Stimulated activated CD4-positive, alpha-beta T cell treated with anti-CD3 and anti-CD28 coated beads, Interleukin-15, amount 100 ng/mL, for 48 hours (primary cell): Measurements from ENCODE around the gene PIGC.

ENCODE experiments used
- DNase-seq, 2 donors: peaks; one replicate each; pipeline ENCODE4 v3.0.0-alpha.2; 2020; ENCODE audit warnings: low read depth in 2 of 2

PIGC gene

DNA sequence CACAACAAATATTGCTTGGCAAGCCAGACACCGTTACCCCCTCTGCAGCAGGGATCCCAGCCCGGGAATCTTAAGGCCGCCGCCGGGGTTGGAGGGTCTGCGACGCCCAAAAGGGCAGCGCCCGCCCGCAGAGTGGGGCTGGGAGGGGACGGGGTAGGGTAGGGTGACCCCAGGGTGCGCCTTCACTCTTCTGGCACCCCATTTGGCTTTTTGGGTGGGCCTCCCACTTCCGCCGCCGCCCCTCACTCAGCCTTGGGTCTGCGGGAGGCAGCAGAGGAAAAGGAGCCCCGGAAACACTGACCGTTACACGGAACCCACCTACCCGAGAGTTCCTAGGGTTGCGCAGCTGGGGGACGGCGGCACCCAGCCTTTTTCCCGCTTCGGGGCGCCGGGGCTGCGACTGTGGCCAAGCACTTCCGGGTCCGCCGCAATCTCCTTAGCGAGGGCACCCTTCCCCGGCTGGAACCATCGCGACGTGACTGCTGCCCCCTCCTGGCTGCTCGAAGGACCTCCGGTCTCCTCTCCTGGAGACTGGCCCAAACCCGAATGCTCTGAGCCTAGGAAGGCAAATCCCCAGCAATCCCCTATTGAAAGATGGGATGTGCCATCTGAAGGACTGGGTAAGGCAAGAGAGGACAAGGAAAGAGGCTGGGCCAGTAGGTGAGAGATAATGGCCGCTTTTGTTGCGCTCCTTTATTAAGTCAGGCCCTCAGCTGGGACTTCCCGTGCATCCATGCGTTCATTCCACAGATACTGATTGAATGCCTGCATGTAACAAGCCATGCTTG, at the start of gene PIGC:
TSS of gene PIGC (minus strand) at position 404 of the 788 bp plus-strand sequence. CDS start 1,447 bp downstream, outside the sequence.
- peak; percentile 89 to 92 for DNase-seq

DNA sequence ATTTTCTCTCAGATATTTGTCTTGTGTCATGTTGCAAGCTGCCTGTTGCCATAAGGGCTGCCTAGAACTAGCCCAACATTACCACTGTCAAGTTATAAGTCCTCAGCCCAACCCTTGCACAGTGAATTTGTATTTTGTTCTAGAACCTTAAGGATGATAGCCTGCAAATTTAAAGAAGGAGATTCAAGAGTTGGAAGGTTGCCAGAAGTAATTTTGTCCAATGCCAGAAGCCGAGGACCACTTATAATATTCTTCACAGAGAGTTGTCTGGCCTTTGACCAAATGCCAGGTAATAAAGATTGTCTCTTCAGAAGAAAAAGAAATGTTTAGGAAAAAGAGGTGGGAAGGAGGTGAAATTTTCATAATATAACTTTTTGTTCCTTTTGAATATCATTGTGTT, 48.6 kb upstream of the PIGC start:
- DNase-seq: no peak

DNA sequence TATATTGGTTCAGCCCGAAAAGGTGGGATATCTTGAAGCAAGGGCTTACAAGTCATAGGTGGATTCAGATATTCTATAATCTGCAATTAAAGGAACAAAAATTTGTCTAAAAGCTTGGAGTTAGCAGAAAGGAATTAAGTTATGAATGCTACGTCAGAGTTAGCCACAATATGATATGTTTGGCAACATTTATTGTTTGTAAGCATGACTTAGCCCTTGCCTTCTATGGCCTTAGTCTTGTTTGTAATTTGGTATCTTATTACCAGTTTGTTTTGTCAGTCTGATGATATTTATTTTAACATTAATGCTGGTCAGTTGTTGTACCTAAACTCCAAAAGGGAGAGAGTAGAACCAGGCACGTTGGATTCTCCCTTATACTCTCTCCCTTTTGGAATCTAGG, 46.0 kb upstream of the PIGC start:
- no peak for DNase-seq

DNA sequence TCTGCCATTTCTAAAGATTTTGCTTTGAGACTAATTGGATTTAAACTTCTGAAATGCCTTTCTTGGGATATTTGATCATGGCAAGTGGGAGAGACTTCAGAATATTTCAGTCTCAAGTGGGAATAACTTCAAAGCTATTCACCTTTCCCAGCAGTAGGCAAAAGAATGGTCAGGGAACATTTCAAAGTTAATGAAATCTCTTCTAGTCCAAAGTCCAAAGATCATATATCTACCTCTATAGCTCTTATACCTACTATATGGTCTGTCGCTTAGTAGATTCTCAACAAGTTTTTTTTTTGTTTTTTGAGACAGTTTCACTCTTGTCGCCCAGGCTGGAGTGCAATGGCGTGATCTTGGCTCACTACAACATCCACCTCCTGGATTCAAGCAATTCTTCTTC, 44.5 kb upstream of the PIGC start:
- DNase-seq: no peak

DNA sequence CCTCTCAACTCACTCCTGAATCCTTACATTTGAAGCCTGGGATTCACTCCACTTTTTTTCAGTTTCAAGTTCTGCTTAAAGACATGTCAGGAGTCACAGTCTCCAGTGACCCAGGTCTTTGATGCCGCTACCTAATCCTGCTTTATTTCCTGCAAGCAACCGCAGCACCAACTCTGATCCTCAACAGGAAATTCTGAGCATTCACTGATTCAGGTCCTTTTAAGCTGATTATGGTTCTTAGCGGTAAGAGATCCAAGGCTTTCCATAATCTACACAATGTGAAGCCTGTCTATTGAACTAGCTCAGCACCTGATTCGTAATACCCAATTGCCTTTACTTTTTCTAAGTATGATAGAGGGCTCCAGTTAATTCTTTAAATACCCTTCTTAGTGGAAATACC, 43.7 kb upstream of the PIGC start:
- DNase-seq: no peak

DNA sequence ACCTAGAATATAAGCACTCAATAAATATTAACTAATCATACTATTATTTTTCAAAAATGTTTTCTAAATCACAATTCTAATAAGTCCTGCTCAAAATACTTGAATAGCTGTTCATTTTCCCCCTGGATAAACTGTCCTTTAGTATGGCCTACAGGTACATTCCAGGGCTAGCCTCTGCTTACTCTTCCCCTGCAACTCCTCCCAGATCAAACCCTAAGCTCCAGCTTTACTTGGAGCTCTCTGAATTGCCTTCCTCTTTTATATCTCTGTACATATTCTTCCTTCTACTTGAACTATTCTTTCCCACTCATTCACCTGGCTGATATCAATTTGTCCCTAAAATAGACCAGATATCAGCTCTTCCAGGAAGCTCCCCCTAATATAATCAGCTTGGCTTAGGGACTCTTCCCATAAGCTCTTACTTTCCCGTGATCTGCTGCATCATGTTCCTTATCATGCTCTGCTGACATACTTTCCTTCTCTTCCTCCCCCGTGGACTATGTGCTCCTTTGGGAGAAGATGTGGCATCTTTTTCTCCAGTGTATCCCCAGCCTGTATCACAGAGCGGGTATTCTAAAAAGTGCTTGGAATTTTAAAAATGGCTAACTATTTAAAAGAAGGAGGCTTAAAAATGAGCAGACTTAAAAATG, 43.1 kb upstream of the PIGC start:
- no peak for DNase-seq

DNA sequence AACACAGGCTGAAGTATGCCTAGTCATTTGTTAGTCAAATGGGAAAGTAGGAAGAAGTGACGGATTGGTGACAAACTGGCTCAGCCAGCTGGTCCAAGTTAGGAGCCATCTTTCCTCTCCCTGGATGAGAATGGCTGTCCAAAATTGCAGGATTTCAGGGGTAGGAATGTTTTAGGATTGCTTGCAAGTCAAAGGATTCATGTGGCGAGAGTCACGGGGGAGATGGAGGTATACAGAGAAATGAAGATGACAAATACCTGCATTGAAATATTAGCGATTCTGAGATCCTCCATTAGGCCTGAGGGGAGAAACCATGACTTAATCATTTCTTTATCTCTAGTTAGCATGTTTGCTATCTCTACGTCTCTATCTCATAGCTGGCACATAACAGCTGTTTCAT, 41.8 kb upstream of the PIGC start:
- DNase-seq: no peak

DNA sequence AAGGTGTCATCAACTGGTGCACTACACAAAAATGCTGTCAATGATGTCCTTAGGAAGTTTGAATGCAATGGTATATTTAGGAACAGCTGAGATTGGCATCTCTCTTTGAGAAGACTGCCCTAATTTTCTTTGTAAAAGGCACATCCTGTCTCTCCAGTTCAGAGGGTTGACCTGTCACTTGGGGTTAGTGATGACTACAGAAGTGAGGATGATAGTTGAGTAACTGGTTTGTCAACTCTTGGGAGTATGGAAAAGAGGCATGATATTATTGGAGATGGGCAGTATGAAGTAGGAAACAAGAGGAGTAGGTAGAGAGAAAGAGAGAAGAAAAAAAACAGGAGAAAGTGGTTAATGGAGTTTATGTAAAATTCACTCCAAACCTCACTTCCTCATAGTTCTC, 40.4 kb upstream of the PIGC start:
- no peak for DNase-seq

DNA sequence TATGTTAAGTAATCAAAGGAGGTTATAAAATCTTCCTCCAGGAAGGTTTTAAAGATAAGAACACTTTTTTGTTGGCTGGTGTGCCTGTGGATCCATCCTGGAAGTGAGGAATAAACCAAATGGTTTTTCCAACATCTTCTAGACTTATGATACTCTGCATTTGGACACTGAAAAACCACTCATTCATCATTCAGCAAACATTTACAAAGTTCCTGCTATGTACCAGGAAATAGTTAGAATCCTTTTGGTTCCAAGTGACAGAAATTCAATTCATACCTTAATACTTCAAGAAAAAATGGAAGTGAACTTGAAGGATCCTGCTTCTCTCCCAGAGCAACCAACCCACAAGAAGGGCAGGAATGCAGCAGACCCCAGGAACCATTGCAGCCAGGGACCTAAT, 39.6 kb upstream of the PIGC start:
- DNase-seq: no peak

DNA sequence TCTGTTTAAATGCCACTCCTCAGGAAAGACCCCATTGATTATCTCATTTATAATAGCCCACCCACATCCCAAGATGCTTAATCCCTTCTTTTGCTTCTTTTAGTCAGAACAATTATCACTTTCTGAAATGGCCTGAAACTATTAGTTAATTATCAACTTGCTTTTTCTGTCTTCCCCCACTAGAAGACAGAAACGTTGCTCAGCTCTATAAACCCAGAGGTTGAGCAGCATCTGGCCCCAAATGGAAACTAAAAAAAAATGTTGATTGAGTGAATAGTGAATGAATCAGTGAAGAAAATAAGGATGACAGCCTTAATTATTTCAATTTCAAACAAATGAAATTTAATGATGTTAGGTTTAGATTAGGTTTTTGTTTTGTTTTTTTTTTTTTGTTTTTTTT, 38.2 kb upstream of the PIGC start:
- DNase-seq: no peak

DNA sequence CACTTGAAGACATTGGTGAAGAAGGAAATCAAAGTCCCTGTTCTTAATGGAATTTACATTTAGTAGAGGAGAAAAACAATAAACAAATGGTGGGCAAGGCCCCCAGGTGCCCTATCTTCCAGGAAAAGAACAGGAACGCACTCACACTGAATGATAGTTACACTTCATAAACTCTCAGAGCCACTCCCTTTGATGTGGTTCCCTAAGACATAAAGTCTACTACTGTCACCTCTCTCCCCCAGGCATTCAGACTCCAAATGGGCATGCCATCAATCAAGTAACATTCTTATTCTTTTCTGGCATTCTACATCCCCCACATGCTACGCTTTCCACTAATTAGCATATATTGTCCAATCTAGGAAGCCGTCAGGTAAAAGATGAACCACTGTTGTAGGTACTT, 36.6 kb upstream of the PIGC start:
- DNase-seq: no peak

DNA sequence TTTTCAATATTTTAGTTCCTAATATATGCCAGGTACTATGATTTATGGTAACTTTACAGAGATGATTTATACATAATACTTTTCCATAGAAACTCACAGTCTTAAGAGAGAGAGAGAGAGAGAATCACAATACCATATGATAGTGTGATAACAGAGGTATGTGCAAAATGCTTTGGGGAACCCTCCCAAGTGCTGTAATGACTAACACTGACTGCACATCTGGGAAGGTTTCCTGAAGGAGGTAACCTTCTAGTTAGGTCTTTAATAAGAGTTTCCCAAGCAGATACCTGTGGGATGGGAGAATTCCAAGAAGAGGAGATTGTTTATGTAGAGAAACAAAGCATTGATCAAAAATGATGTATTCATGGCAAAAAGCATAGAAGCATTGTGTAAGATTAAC, 34.6 kb upstream of the PIGC start:
- DNase-seq: no peak

DNA sequence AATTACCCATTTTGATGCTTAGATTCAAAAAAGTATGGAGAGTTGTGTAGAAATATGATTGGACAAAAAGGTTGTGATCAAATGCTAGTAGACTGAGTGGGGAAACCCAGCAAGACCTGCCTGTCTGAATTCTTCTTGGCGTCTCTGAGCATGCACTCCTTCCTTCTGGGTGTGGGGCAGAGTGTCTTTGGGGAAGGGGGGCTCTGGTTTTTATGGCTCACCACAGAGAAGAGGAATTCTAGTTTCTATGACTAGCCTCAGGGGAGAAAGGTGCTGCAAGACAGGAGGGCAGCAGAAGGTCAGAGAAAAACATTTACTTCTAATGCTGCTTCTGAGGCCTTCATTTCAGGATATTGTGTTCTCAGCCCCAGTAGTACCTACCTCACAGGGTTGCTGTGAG, 33.9 kb upstream of the PIGC start:
- DNase-seq: no peak

DNA sequence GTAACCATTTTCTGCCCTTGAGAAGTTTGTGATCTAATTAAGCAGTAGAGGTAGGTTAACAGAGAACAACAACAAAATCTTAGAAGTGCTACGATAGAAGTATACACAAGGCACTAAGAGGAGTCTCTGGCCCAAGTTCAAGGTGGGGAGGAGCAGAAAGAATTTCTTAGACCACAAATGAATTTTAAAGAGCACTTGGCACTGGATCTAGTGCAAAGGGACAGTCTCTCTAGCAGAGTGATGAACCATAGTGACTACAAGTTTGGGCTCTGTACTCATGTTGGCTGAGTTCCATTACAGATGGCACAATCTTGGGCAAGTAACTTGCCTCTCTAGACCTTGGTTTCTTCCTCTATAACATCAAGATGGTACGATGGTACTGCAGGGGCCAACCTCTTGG, 33.3 kb upstream of the PIGC start:
- no peak for DNase-seq

DNA sequence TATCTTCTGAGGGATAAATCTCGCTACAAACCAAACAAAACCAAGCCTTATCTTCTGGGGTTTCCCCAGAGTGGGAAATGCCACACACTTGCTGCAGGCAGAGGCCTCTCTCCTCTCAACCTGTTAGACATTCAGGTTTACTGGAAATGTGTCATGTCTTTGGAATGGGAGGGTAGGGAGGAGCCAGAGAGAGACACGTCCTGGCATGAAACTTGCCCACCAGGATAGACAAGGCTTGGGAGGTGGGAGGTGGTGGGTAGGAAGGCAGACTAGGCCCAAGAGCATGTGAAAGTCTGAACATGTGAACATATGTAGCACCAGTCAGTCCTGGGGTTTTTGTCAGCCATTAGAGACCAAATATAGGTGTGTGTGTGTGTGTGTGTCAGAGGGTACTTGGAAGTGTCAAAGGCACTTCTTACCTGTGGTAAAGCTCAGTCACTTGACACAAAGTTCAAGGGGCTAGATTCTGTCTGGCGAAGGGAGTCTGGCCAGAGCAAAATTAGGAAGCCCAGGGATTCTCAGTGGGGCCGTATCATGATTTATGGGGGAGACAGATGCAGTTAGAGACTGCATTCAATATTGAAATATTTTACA, 32.4 kb upstream of the PIGC start:
- no peak for DNase-seq

DNA sequence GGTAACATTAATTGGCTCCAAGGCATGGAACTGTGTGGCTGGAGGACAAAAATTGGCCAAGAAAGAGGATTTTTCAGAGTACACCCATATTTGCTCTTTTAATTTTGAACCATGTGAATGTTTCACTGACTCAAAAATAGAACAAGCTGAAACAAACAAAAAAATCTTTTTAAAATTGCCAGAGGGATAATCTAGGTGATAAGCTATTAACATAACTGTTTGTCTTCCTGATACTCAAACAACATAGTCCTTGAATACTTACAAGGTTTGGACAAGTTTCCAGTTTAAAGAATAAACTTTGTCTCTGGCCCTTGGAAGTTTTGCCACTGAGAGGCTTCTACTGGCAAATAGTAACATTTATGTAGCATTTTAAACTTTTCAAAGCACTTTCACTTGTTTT, 30.0 kb upstream of the PIGC start:
- no peak for DNase-seq

DNA sequence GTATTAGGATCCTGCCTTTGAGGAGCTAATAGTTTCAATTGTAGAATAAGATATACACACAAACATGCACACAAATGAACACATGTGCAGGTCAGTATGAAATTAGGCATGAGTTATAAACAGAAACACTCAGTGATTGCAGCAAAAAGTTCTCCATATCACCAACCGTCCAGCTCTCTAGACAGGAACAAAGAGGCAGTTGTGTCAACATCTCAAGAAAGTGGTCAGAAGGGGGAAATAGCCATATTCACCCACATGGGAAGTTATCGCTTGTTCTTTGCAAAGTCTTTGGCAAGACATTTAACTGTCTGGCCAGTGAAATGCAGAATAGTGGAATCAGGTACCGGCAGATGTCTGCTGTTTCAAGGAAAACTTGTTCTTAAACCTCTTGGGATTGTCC, 29.4 kb upstream of the PIGC start:
- DNase-seq: no peak

DNA sequence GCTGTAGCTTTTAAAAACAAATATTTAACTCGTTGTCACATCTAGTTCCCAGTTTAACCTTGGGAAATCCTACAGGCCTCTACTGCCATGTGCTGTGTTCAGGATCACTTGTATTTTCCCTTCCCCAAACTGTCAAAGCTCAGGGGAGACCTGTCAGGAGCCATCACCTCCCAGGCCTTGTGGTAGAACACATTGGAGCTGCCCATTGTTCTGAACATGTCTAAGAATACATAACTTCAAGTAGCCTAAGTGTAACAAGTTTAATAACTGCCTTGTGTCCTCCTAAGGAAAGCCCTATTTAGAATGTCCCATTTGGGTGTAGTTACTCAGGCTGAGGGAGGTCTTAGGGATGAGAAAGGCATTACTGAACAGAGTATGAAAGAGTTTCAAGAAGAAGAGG, 28.6 kb upstream of the PIGC start:
- DNase-seq: no peak

DNA sequence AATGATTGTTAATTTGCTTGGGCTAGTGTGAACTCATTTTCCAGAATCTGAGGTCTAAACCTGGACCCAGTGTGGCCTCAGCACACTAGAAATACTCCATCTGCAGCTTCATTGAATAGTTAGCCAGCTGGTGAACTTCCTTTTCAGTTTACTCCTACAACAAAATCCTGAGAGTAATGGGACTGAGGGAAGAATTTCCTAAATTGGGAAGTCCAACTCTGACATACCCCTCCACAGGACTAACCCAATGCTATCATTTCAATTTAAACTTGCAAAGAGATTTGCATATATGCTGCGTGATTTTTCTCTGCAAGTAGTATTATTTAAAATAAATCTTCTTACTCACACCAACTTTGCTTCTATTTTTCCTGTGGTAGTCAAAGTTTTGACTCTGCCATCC, 27.8 kb upstream of the PIGC start:
- DNase-seq: no peak

DNA sequence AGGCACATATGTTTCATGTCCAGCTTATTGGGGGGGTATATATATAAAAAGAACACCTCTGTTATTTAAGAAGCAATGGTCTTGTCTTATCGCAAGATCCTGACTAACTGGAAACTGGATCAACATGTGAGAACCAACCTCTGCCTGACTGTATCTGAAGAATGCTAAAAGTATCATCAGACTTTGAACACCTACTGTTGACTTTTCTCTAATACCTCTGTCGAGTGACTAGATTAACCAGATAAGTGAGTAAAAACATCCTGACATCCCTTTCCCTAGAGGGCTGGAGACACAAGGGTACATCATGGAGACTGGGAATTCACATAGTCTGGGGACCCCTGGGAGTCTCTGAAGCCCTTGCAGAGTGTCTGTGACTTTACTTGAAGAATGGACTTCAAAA, 26.3 kb upstream of the PIGC start:
- no peak for DNase-seq

DNA sequence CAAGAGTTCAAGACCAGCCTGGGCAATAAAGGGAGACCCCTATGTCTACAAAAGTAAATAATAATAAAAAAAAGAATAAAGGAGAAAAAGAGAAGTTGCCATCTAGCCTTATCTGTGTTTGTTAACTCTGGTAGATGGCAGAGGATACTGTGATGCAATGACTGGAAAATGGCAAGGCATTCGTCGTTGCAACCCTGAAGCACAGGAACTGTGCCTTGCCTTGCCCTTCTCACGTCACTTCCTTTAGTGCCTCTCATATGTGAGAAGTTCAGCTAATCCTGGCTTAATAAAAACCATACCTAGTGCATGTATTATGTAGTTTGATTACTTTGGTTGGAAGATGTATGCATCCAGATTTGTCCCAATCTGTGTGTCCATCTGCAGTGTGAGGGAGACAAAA, 25.8 kb upstream of the PIGC start:
- DNase-seq: no peak

DNA sequence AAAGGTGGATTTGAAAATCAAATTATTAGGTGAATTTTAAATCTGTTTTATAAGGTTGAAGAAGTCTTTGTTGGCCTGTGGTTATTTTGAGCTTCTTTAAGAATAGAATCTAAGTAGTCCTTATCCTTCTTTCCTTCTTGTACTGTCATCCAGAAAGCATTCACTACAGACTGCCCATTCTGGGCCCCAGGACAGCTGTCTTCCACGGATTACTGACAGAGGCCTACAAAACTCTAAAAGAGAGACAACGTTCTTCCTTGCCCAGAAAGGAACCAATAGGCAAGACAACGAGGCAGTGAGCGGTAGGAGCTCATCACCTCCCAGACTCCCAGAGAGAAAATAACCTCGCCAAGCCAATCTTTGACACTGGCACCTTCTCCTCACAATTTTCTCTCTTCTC, 24.4 kb upstream of the PIGC start:
- DNase-seq: no peak

DNA sequence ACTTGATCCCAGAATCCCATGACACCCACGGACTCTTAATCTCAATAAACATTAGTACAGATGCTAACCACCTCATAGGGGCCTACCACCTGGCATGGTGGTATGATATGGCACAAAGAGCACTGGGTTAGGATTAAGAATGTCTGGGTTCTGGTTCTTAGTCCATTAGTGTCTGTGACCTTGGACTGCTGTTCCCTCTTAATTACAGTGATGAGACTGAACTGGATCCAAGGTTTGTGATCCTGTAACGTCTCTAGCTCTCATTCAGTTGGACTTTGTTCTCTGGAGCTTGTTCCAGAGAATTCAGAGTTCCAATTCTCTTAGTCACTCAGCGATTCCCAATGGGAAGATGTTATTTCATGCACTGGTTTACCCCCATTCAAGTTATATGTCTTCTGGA, 23.6 kb upstream of the PIGC start:
- no peak for DNase-seq
